D721Med (cell line): ENCODE measurements around the gene CCDC61.

Experiments used
- DNase-seq: peaks from one replicate; pipeline ENCODE4 v3.0.0; 2011; ENCODE audit warnings: low spot score; ENCODE audit not compliant: insufficient read length
- FAIRE-seq: peaks from 2 replicates; lab custom pipeline; 2011; peaks lifted over from hg19 to GRCh38; lab: Jason Lieb, UNC
- TF ChIP-seq, protein P1 (sequence below): IDR thresholded peaks from 2 replicates; pipeline ENCODE4 v1.5.1; 2012; ENCODE audit warnings: mild to moderate bottlenecking, control low read depth; ENCODE audit not compliant: insufficient read depth; ENCODE audit errors: missing control alignments

Gene CCDC61

DNA sequence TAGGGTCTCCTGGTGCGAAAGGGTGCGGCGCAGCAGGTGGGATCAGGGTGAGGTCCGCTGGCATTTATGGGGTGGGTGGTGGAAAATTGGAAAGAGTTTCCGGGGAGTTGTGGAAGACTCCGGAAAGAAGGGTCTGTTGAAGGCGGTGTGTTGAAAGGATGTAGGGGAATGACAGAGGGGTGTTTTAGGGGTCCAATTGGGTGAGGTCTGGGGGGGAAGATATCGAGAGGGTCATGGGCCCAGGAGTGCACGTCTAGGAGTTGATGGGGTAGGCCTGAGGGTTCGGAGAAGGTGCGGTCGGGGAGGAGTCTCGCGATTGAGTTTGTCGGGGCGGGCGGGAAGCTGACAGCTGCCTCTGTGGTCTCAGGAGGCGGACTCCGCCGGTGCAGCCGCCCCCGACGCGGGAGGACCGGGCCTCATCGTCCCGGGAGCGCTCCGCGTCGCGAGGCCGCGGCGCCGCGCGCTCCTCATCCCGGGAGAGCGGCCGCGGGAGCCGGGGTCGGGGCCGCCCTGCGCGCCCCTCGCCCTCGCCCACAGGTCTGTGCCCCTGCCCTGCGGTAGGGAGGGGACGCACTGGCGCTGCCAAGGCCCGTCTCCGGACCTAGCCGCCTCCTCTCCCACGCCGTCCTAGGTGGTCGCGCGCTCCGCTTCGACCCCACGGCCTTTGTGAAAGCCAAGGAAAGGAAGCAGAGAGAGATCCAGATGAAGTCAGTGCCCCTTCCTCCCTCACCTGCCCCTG, 20.6 kb downstream of the CCDC61 start:
- TF ChIP-seq, protein P1, sequence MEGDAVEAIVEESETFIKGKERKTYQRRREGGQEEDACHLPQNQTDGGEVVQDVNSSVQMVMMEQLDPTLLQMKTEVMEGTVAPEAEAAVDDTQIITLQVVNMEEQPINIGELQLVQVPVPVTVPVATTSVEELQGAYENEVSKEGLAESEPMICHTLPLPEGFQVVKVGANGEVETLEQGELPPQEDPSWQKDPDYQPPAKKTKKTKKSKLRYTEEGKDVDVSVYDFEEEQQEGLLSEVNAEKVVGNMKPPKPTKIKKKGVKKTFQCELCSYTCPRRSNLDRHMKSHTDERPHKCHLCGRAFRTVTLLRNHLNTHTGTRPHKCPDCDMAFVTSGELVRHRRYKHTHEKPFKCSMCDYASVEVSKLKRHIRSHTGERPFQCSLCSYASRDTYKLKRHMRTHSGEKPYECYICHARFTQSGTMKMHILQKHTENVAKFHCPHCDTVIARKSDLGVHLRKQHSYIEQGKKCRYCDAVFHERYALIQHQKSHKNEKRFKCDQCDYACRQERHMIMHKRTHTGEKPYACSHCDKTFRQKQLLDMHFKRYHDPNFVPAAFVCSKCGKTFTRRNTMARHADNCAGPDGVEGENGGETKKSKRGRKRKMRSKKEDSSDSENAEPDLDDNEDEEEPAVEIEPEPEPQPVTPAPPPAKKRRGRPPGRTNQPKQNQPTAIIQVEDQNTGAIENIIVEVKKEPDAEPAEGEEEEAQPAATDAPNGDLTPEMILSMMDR: no peak
- FAIRE-seq: no peak
- DNase-seq: no peak

DNA sequence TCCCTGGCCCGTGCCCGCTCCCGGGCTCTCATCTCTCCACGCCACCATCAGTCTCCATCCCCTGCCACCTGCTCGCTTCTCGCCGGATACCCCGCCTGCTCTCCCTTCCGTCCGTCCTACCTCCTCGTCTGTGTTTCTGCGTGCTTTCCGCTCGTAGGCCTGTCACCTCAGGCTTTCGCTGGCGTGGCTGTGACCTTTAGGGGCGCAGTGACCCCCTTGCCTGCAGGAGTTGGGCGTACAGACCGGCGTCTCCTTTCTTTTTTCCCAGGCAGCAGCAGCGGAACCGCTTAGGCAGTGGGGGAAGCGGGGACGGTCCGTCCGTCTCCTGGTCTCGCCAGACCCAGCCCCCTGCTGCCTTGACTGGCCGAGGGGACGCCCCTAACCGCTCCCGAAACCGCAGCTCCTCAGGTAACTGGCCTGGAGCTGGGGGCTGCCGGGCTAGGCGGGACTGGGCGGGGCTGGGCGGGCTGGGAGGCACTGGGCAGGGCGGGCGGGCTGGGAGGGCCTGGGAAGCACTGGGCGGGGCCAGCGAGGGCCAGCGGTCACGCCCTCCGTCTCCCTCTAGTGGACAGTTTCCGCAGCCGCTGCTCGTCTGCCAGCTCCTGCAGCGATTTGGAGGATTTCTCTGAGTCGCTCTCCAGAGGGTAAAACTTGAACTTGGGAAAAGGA, 21.3 kb downstream of the CCDC61 start:
- FAIRE-seq (no peak), DNase-seq (peak; percentile 80)
- TF ChIP-seq, protein P1: peak; percentile 66

DNA sequence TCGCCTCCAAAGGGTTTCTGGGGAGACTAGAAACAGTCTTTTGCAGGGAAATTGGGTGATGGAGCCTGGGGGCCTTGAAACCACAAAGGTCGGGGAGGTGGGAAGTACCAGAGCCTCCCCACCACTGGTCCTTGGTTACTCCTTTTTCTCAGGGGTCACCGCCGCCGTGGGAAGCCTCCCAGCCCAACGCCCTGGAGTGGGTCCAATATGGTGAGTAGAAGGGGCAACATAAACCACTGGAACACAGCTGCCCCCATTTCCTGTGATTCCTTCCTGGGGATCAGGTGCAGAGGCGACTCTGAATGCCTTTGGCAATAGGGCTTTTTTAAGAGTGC, 21.8 kb downstream of the CCDC61 start:
- DNase-seq (no peak), FAIRE-seq (no peak)
- TF ChIP-seq, protein P1: no peak

DNA sequence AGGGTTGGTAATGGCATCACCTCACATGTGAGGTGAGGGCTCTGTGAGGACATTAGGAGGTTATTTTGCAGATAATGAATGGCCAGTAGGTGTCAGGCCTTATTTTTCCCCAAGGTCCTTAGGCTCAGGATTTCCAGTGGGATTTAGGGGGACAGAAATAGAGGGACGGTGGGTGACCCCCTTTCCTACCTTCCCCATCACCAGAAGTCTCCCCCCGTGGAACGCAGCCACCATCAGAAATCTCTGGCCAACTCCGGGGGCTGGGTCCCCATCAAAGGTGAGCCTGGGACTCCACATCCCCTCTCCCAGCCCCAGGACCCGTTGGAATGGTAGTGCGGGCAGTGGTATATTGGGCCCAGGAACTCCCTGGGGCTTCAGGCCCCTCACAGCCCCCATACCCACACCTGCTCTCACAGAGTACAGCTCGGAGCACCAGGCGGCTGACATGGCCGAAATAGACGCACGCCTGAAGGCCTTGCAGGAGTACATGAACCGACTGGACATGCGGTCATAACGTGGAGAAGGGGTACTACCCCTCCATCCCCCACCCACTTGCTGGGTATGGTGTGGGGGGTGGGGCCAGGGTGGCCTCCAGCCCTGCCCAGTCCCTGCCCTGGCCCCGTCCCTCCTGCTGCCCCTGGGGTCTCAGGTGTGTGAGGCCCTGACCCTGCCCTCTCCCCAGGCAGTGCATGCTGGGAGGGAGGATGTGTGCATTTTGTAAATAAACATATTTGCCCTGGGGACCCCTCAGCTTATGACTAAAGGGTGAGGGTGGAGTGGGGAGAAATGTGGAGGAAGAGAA, 22.8 kb downstream of the CCDC61 start:
- no peak for FAIRE-seq
- TF ChIP-seq, protein P1: no peak
- DNase-seq: no peak

DNA sequence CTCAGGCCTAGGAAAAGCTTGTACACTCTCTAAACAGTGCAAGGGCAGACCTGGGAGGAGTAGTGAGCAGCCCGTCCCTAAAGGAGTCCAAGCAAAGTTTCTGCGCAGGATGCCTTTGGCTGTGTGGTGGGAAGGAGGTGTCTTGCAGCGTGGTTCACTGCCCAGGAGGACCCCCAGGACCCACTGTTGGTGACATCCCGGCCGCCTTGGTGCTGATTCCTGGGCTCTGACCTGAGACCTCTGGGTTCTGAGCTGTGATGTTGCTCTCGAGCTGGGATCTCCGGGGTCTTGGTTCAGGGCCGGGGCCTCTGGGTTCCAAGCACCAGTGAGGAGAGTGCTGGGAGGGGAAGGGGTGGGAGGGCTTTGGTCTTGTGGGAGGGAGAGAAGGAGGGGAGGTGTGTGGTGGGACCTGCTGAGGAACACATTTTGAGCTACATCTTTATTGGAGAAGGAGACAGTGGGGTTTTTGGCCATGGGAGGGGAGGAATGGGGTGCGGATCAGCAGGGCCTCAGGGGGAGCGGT, 23.5 kb downstream of the CCDC61 start:
- DNase-seq (no peak), FAIRE-seq (no peak)
- TF ChIP-seq, protein P1: no peak

DNA sequence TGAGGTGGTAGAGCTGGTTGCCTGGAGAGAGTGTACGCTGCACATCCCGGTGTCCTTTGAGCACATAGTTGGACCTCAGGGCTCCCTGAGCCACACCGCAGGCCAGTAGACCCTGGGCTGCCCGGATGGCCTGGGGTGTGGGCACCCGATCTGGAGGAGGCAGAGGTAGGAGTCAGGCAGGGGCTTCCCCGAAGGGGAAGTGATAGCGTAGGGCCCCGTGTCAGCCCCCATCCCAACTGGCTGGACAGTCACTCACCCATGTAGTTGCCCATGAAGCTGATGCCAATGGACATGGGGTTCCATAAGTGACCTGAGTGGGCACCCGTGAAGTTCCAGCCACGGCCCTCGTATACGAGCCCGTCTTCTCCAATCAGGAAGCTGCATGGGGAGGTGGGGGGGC, 24.0 kb downstream of the CCDC61 start:
- FAIRE-seq: no peak
- TF ChIP-seq, protein P1: no peak
- DNase-seq: no peak
